HG03095 (cell line): ENCODE measurements around the gene AKAP6.
"Not testable (repeated sequence)": the region's sequence is repeated elsewhere in the genome, so short reads cannot be mapped to it uniquely, and the experiment has no call there.

Experiments used
- ATAC-seq: cut with Tn5 transposase; IDR thresholded peaks from one replicate; pipeline ENCODE4 v1.9.1; 2021; ENCODE audit warnings: moderate library complexity; ENCODE audit not compliant: unreplicated experiment

AKAP6 gene

DNA sequence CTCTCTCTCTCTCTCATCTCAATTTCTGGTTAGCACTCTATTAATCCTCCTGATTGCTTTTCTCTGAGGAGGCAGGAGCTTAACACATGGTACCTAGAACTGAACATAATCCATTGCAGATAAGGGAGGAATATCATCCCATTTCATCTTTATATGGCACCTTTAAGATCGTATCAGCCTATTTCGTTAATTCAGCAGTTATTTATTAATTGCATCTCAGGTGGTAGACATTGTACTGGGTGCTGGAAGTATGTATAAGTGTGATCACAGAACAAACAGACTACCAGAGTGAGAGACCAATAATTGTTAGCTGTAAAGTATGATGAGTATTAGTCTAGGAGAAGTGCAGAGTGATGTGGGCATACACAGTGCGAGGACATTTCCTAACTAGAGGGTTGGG, 39.0 kb downstream of the AKAP6 start:
- ATAC-seq, result no peak

DNA sequence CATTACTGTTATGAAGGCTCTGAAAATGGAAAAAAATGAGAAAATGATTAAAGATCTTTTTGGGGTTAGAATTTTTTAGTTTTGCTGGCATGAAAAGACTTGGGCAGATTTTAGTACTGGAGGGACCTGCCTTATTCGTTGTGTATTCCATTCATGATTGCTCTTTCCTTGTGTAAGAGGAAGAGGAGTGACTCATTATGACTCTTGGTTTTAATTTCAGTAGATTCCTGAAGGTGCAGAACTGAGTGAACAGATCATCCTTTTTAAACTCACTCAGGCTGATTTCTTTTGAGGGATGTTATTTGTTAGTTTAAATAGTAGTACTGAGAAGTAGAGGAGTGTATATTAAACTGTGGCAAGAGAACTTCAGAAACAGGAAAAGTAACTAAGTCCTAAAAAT, 41.6 kb downstream of the AKAP6 start:
- ATAC-seq, result no peak

DNA sequence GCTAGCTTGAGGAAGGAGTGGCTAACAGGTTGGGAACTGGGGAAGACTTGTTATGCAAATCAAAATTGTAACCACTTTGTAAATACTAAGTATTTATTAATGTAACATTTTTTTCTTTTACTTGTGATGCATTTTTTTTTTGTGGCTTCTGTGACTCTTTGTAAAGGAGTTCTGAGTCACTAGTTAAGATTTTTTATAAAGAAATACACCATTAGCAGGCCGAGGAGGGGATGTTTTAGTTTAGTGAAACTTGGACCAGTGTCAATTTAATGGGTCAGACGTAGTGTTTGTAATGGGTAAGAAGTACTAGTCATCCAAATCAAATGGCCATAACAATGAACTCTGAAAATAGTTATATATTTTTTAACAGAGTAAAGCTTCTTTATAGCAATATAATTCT, 43.1 kb downstream of the AKAP6 start:
- no peak for ATAC-seq

DNA sequence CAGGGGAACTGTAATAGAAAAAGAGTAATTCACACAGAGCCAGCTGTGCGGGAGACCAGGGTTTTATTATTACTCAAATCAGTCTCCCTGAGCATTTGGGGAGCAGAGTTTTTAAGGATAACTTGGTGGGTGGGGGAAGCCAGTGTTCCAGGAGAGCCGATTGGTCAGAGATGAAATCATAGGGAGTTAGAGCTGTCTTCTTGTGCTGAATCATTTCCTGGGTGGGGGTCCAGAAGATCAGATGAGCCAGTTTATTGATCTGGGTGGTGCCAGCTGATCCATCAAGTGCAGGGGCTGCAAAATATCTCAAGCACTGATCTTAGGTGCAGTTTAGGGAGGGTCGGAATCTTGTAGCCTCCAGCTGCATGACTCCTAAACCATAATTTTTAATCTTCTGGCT, 44.1 kb downstream of the AKAP6 start:
- not testable (repeated sequence) for ATAC-seq

DNA sequence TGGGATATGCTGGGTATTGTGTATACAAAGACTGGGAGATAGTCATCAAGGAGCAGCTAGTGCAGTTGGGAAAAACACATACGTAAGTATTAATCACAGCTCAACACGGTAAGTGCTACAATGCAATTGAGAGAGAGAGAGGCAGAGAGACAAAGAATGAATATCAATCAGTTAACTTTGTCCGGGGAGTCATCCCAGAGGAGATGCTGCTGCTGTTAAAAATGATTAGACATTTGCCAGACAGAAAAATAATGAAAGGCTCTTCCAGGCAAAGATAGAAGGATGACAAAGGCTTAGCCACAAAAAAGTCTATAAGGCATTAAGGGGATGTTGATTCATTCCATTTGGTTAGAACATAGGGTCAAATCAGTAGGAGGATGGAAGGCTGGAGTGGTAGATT, 45.1 kb downstream of the AKAP6 start:
- ATAC-seq, result no peak

DNA sequence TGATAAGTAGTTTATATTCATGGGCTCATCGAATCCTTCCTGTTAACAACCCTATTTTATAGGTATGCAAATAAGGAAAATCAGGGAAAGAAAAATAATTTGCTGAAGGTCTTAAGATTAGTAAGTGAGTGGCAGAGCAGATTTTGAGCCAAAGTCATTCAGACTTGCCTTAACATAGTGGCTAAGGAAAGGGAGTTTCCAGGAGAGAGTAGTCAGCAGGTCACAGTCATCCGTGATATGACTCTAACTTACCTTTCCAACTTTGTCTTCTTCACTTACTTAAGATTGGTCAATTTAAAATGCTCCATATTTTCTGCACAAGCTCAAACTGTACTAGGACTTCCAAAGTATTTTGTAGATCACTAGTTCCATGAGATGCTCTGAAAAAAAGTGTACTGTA, 46.6 kb downstream of the AKAP6 start:
- ATAC-seq, result no peak

DNA sequence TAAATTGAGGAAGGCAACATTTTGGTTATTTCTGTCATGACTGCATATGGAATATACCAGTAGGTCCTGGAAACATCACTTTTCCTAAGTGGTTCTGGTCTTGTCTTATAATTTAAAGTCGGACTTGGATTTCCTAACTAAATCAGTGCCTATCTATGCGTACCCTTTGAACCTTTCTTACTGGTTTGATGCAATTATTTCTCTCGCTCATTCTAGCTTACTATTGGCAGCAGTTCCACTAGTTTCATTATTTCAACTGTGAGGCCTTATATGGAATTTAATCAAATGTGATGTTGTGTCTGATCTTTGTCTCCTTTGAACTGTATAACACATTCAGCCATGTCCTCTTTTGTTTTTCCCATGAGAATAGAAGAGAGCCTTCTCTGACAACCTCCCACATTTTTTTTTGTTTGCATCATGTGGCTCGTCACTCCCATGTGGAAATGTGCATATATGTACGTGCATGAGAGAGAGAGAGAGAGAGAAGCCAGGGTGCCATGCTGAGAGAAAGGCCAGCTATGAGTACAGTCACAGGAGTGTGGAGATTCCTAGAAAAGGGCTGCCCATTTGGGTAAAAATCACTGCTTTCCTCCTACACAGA, 48.0 kb downstream of the AKAP6 start:
- ATAC-seq, result no peak

DNA sequence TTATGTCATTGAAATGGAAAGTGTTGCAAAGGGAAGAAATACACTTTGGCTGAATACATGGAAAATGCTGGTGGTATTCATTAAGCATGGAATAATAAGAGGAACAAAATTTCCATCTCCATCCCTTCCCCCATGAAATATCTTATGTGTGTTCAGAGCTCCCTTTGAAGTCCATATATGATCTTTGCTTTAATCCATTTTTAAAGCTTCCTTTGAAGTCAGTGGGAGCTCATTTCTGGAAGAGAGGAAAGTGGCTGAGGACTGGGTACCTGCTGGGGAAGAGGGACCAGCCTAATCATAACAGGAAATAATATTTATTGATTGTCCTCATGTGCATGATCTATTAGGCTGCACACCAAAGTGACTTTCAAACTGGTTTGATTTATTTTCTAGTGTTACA, 49.2 kb downstream of the AKAP6 start:
- ATAC-seq, result no peak

DNA sequence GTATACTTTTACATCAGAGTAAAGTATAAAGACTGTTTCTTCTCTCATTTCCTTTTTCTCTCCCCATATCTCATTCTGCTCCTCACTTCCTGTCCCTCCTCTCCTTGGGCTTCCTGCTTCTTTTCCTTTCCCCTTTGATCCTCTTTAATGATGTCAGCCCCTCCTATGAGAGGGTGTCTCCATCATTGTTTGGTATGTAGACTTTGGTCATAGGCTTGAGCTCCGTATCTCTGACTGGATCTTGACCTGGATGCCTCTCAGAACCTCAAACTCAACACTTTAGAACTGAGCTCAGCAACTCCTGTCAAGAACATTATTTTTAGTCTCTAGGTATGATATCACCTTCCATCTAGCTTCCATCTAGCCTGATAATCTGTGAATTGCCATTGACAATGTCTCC, 50.3 kb downstream of the AKAP6 start:
- no peak for ATAC-seq

DNA sequence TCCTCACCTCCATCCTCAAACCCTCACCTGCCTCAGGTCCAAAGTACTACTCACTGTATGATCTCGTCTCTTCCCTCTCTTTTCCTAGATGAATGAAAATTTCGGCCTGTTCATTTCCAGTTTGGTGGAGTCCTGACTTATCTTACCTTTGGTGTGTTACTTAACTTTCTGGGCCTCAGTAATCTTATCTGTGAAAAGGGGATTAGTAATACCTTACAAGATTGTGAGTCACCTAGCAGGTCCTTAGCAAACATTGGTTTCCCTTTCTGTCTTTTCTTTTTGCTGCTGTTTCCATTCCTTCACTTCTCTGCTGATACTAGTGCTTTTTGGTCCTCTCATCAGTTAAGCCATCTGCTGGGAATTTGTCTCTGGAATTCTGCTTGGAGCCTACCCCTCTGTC, 52.8 kb downstream of the AKAP6 start:
- ATAC-seq, result no peak

DNA sequence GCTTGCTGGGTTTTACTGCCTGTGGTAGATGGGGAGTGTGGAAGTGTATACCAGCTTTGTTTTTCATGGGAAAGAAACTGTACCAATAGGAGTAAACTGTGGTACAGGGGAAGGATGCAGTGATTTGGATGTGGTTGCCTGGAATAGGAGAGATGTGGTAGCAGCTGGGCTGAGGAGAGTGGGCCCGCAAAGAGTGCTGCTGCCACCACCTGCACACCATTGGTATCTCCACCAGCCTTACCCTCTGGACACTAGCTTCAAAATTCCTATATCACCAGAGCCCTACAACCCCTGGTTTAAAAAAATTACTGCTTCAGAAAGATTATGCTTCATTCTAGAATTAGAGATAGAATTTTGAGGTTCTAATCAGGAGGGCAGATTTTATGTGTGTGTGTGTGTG, 53.6 kb downstream of the AKAP6 start:
- no peak for ATAC-seq

DNA sequence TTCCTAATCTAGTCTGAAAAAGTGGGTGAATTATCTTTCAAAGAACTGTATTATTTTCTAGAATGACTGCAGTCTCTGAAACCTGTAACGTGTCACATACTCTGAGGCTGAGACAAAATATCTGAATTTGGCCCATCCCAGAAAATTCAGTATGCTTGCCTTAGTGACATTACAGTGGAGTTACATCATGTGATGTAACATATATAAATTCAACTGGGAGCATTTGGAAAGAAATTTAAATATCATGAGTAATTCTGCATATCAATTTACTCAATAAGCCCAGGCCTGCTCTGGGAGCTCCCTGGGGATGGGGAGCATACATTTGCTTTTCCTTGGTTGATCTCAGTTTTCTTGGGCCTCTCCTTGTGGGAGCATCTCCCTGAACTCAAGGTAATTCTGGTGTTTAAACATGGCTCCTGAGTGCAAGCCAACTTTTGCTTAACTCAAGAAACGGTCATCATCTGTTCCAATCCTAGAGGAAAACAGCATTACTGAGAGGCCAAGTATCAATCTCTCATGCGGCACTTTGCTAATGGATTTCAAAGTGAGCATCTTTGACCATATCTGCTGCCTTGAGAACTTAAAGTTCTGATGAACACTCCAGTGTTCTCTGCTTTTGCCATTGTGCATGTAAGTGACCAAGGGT, 54.4 kb downstream of the AKAP6 start:
- ATAC-seq, result no peak

DNA sequence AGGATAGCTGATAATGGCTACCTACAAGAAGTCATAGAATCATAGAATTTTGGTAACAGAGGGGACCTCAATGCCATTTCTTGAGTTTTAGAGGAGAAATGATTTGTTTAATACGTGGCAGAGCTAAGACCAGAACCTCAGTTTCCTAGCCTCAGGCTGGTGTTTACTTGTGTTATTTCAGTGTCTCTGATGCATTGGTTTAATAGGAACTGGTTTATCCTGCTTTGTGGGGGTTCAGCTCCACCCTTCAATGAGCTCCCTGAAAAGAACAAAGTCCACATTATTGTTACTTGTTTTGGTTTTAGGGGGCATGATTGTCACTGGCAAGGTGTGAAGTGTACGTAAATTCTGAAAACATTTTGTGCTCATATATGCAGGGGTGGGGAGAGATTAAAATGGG, 55.4 kb downstream of the AKAP6 start:
- ATAC-seq, result no peak

DNA sequence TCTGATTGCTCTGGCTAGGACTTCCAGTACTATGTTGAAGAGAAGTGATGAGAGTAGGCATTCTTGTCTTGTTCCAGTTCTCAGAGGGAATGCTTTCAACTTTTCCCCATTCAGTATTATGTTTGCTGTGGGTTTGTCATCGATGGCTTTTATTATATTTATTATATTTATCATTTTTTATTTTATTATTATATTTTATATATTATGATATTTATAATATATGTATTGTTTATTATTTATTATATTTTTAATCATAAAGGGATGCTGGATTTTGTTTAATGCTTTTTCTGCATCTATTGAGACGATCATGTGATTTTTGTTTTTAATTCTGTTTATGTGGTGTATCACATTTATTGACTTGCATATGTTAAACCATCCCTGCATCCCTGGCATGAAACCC, 58.2 kb downstream of the AKAP6 start:
- not testable (repeated sequence) for ATAC-seq

DNA sequence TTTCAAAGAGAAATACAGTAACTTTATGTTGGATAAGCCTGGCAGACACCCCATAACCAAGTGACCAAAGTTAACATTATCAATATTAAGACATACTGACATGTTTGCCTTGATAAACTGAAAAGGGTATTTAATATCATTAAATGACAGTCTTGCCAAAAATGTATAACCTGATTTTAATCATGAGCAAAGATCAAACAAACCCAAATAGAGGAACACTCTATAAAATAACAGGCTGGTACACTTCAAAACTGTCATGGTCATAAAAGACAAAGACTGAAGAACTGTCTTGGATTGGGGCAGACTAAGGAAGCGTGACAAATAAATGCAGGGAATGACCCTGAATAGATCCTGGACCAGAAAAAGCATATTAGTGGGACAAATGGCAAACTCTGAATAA, 64.0 kb downstream of the AKAP6 start:
- ATAC-seq, result no peak

DNA sequence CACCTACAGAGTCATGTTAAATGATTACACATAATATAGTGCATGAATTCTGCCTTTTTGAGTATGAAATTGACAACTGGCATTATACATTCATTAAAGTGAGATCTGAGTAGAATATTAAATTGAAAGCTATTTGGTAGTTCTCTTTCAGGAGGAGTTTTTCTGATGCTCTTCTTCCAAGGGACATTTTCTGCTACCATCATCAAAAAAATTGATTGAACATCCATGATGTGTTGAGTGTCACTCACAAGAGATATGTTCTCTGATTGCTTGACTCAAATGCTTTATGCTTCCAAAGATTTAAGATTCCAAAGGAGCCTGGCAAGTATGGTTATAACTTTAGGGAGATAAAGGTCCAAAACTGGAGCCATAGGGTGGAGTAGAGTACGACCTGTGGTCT, 64.9 kb downstream of the AKAP6 start:
- no peak for ATAC-seq

DNA sequence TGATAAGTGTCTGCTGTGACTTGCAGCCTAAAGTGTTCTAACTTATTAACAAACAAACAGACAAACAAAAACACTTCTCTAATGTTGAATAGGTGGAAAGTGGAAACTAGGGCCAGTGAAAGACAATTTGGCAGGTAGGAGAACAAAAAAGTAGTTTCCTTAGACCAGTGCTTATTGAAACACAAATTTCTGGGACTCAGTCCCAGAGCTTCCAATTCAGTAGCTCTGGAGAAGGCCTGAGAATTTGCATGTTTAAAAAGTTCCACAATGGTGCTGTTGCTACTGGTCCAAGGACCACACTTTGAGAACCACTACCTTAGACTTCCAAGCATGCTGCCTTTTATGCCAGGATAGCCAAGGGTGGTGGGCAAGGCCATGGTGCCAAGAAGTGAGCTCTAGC, 67.8 kb downstream of the AKAP6 start:
- no peak for ATAC-seq

DNA sequence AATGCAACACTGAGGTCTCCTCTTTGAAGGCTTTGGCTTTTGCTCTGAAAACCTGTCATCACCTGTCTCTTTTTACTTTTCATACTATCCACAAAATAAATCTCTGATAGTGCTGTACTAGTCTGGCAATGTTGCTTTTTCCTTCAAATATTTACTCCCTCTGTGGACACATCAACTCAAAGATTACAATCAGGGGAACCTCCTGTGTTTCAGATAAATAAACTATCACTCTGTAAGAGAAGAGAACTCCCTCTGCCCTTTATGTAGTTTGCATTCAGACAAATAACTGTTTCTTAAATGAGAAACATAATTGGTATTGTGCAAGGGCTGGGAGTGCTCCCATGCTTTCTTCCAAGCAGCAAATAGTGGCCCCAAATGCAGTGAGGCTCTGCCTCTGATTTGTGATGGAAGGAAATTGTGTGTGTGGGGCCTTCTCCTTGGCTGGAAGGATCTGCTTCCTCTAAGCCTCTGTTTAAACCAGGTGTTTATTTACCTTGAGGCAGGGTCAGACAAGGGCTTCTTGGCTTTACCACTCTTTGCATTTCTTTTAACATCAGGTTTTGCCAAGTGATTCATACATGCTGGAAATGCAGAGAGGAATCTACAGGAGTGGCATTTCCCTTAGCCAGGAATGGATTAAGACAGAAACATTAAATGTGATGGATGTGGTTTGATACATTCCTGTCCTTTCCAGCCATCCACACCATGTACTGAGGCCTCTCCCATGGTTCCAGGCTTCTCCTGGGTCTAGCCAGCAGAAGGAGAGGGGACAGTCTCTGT, 69.0 kb downstream of the AKAP6 start:
- no peak for ATAC-seq

DNA sequence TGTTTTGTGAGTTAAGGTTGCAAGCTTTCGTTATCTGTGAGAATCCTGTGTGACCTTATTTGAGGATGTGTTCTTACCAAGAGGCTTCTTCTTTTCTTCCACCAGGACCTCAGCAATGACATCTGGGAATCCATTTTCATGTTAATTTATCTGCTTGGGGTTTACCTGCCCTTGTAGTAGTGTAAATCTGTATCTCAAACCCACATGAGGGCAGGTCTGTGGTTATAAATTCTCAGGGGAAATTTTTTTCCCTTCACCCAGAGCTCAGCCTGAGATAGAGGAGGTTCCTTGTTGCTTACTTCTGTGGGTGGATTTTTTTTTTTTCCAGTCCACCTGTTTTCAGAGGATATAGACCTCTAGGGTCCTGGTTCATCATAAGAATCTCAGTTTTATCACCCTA, 70.8 kb downstream of the AKAP6 start:
- ATAC-seq, result no peak

DNA sequence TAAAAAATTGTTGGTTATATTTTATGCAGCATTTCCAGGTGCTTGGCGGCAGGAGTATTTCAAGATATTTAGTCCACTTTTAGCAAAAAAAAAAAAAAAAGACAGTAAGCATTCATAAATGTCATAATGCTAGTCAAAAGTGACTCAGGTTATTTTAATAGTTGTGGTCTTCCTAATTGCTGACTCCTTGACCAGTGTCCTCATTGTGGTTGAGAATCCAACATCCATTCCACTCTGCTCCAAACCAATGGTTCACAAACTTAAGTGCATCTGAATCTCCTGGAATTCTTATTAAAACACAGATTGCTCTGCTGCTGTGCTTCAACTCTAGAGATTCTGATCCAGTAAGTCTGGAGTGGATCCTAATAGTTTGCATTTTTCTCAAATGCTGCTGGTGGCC, 71.4 kb downstream of the AKAP6 start:
- ATAC-seq, result no peak

DNA sequence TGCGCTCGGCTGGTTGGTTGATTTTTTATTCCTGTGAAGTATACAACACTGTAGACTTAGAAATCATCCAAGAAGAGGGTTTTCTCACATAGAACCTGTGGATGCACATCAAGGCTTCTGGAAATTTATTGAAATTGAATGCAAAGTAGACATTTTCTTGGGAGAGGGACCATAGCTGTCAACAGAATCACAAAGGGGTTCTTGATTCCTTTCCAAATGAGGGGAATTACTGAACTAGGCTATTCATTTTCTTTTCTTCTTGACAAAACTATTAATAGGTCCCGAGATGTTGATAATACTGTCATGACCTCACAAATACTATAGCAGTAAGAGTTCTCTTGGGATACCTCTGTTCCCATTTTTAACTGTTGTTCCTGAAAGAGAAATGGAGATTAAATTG, 73.9 kb downstream of the AKAP6 start:
- no peak for ATAC-seq

DNA sequence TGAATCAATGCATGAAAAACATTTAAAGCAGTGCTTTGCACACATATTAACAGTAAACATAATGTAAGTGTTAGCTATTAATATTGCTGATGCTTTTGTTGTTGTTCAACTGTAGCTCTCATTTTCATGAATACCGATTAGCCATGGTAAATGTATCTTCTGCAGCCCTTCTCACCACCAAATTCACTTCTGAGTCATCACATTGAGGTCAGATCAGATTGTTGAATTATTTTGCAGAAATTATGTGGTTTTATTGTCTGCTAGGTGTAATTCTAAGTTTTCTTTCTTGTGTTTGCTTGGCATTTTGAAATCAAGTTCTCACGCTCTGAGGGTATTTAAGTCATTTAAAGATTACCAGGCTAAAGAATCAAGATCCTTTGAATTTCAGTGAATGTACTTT, 74.6 kb downstream of the AKAP6 start:
- no peak for ATAC-seq
